ENCODE results near the gene FLAD1. TPM values are rescaled to one million over a fixed set of nuclear protein-coding genes. Genes with fewer than 3 reads are reported as not detected.

The FLAD1 gene
- total RNA-seq, 1 experiment from 2014 or later = 82.4 TPM

GRCh38 chr1:155003227-155003765, 20.2 kb downstream of the FLAD1 start:
- intact Hi-C loops (cut with micrococcal nuclease; ENCODE audit: unreplicated experiment) = loop anchor here (5.0 kb wide), 2 partner anchors 79 to 446 kb away; partner anchors contain the start of gene UBE2Q1
- Histone ChIP-seq H3K4me3 (ENCODE audit: low read depth, low read length, poor library complexity, severe bottlenecking) (peak overlapping the region; percentile 70), H3K36me3 (ENCODE audit: insufficient read depth, low read length, poor library complexity, severe bottlenecking) (no peaks in the 10 kb centered on the region), H3K9me3 (ENCODE audit: low read depth, low read length, poor library complexity, severe bottlenecking) (no peaks in the 10 kb centered on the region), H3K27ac (ENCODE audit: low read depth, low read length, poor library complexity, severe bottlenecking) (peak overlapping the region; percentile 89), H3K4me1 (ENCODE audit: insufficient read depth, low read length, poor library complexity, severe bottlenecking) (peaks cover 20% of the 10 kb centered on the region), H3K27me3 (replicated peaks; ENCODE audit: insufficient read depth, low read depth, low read length, poor library complexity) (no peaks in the 10 kb centered on the region)
- peak; percentile 41 for DNase-seq (ENCODE audit: low spot score)
- TF ChIP-seq EZH2 (IDR thresholded peaks at IDR 0.05; ENCODE audit: borderline replicate concordance, low read depth, low read length, poor library complexity, severe bottlenecking) = no peak
- no peak for TF ChIP-seq CTCF (conservative IDR thresholded peaks at IDR 0.05; ENCODE audit: low read depth, low read length)
- ChIA-PET CTCF (interaction anchor here (0.7 to 1.0 kb wide), 2 partner anchors 13 to 14 kb away, joined by 3 to 4 read pairs; no protein-coding TSS in a partner anchor), POLR2A (ENCODE audit: low non-redundant PET) (interaction anchor here (0.7 kb wide), 1 partner anchor 274 kb away, joined by 9 read pairs; the partner anchor contains the start of gene HCN3)
- no TSS peak for BruUV-seq (replicated peaks)

DNA sequence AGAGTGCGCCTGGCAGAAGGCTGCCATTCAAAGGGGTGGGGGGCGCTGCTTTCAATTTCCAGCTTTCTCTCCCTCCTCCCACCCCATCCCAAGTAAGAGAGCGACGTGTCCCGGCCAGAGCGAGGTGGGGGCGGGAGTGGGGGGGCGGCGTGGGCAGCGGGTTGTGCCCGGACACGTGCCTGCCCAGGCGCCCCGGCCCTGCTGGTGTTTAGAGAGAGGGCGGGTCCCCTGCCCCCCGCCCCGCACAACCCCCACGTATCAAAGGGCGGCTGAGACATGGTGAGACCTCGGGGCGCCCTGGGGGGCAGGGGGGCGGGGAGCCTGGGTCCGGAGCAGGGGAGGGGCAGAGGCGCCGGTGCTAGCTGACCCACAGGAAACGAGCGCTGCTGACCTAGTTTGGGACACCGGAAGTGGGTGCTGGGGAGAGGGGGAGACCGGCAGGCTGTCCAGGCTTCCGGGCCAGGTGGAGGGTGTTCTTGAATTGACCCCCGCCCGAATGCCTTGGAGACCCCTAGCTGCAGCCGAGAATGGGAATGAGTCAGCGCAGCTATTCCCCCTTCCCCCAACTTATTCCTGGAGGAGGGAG, 20.7 kb downstream of the FLAD1 start:
- ChIA-PET CTCF (interaction anchor here (0.6 to 1.0 kb wide), 2 partner anchors 14 to 21 kb away, joined by 3 read pairs; no protein-coding TSS in a partner anchor), POLR2A (ENCODE audit: low non-redundant PET) (interaction anchor here (0.7 to 1.3 kb wide), 2 partner anchors 13 to 273 kb away, joined by 4 to 9 read pairs; partner anchors contain the start of gene HCN3)
- Histone ChIP-seq H3K9me3 (ENCODE audit: low read depth, low read length, poor library complexity, severe bottlenecking) (no peaks in the 10 kb centered on the region), H3K4me3 (ENCODE audit: low read depth, low read length, poor library complexity, severe bottlenecking) (peak overlapping the region; percentile 70), H3K4me1 (ENCODE audit: insufficient read depth, low read length, poor library complexity, severe bottlenecking) (peaks cover 20% of the 10 kb centered on the region), H3K36me3 (ENCODE audit: insufficient read depth, low read length, poor library complexity, severe bottlenecking) (no peaks in the 10 kb centered on the region), H3K27ac (ENCODE audit: low read depth, low read length, poor library complexity, severe bottlenecking) (peak overlapping the region; percentile 89), H3K27me3 (replicated peaks; ENCODE audit: insufficient read depth, low read depth, low read length, poor library complexity) (no peaks in the 10 kb centered on the region)
- intact Hi-C loops (cut with micrococcal nuclease; ENCODE audit: unreplicated experiment) = loop anchor here (5.0 kb wide), 2 partner anchors 78 to 447 kb away; partner anchors contain the start of gene UBE2Q1
- TF ChIP-seq CTCF (conservative IDR thresholded peaks at IDR 0.05; ENCODE audit: low read depth, low read length) (no peak), EZH2 (IDR thresholded peaks at IDR 0.05; ENCODE audit: borderline replicate concordance, low read depth, low read length, poor library complexity, severe bottlenecking) (no peak)
- DNase-seq (ENCODE audit: low spot score) = peak; percentile 45
- BruUV-seq (replicated peaks) = no TSS peak

DNA sequence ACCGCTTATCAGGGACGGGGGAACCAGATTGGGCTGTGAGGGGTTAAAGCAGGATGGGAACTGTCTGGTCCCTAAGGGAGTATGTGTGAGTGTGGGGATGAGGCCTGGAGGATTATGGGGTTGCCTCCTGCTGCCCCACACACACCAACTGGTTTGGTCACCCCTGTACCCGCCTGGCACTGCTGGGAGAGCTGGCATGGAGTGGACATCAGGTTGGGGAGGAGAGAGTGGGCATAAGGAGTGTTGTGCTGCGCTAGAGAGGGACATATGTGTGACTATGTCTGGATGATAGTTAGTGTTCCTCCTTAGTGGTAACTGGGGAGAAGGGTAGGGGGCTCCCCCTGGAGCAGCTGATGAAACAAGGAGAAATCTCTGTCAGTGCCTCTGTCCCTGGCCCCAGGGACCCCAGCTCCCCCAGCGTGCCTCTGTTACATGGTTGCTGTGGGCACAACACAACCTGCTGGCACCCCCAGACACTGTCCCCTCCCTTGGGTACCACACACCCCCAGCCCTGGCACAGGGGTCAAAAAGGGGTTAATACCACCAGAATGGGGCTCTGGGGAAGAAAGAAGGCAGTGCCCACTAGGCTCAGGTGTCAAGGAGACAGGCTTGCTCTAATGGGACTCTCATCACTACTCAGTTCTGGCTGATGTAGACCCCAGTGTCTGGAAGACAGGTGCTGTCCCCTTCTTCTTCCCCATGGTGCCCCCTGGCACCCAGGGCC, 21.4 kb downstream of the FLAD1 start:
- peak; percentile 39 for DNase-seq (ENCODE audit: low spot score)
- intact Hi-C loops (cut with micrococcal nuclease; ENCODE audit: unreplicated experiment) = loop anchor here (5.0 kb wide), 2 partner anchors 78 to 447 kb away; partner anchors contain the start of gene UBE2Q1
- peak overlapping the region; percentile 89 for H3K27ac ChIP-seq (ENCODE audit: low read depth, low read length, poor library complexity, severe bottlenecking)
- no TSS peak for BruUV-seq (replicated peaks)
- H3K36me3 ChIP-seq (ENCODE audit: insufficient read depth, low read length, poor library complexity, severe bottlenecking) = no peaks in the 10 kb centered on the region
- H3K9me3 ChIP-seq (ENCODE audit: low read depth, low read length, poor library complexity, severe bottlenecking) = no peaks in the 10 kb centered on the region
- TF ChIP-seq EZH2 (IDR thresholded peaks at IDR 0.05; ENCODE audit: borderline replicate concordance, low read depth, low read length, poor library complexity, severe bottlenecking) = no peak
- no peak for TF ChIP-seq CTCF (conservative IDR thresholded peaks at IDR 0.05; ENCODE audit: low read depth, low read length)
- no peaks in the 10 kb centered on the region for H3K27me3 ChIP-seq (replicated peaks; ENCODE audit: insufficient read depth, low read depth, low read length, poor library complexity)
- H3K4me3 ChIP-seq (ENCODE audit: low read depth, low read length, poor library complexity, severe bottlenecking) = peak overlapping the region; percentile 70
- peaks cover 20% of the 10 kb centered on the region for H3K4me1 ChIP-seq (ENCODE audit: insufficient read depth, low read length, poor library complexity, severe bottlenecking)
- CTCF ChIA-PET = interaction anchor here (0.6 to 1.0 kb wide), 3 partner anchors 13 to 21 kb away, joined by 3 to 9 read pairs (median 3); no protein-coding TSS in a partner anchor
- POLR2A ChIA-PET (ENCODE audit: low non-redundant PET) = interaction anchor here (1.3 kb wide), 1 partner anchor 13 kb away, joined by 4 read pairs; no protein-coding TSS in a partner anchor
